RCC 7860 (cell line): Measurements from ENCODE around the gene COL18A1.
"Not testable (repeated sequence)": the region's sequence is repeated elsewhere in the genome, so short reads cannot be mapped to it uniquely, and the experiment has no call there.

ENCODE experiments used
- DNase-seq: peaks from one replicate; pipeline ENCODE4 v3.0.0-alpha.2; 2015; ENCODE audit warnings: low spot score
- FAIRE-seq: peaks from 2 replicates; lab custom pipeline; 2012; peaks lifted over from hg19 to GRCh38; lab: Jason Lieb, UNC

The COL18A1 gene

DNA sequence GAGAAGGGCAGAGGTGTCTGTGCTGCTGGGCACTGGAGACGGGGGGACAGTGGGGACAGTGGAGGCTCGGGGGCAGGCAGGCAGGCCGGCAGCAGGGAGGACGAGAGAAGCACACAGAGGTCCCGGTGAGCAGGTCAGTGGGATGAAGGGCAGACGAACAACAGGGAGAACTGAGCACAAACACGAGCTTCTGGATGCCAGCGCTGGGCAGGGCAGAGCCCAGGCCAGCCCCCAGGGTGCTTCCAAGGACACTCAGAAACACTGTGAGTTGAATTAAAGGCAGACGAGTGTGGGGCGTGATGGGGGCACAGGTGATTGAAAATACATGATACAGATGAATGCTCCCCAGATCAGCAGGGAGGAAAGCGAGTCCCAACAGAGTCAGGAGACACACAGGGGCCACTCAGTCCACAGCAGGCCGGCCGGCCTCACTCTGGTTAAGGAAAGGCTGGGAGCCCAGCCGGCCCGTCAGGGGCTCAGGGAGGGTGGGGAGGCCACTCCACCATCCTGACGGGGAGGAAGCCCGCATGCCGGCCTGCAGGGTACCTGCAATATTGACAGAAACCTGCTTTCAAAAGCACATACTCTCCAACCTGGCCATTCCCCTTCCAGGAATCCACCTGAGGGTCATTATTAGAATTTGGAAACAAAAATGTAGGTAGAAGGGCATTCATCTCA, 123.2 kb downstream of the COL18A1 start:
- FAIRE-seq (no peak), DNase-seq (no peak)

DNA sequence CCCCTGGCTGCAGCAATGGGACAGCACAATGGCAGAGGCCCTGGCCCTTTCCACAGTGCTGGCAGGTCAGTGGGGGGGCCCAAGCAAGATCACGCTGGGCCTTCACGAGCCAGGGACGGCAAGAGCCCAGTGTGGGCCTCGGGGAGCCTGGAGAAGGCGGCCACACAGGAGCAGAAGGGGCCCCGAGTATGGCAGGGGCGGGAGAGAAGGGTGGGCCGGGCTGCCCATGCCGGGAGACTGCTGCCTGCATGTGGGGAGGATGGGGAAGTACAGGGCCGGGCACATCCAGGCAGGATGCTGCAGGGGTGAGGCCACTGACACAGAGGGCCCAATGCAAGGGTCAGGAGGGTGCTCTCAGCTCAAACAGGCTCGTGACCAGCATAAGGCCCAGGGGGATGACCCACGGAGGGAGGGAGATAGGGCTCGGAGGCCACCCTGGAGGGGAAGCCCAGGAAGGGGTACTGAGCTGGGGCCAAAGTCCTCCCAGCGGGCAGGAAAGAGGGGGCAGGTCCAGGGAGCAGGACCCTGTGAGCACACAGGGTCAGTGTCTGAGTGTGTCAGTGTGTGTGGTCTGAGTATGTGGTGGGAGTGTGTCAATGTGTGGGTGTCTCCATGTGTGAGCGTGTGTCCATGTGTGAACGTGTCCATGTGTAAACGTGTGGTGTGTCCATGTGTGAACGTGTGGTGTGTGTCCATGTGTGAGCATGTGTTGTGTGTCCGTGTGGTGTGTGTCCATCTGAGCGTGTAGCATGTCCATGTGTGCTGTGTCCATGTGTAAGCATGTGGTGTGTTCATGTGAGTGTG, 124.2 kb downstream of the COL18A1 start:
- no peak for DNase-seq
- FAIRE-seq: no peak

DNA sequence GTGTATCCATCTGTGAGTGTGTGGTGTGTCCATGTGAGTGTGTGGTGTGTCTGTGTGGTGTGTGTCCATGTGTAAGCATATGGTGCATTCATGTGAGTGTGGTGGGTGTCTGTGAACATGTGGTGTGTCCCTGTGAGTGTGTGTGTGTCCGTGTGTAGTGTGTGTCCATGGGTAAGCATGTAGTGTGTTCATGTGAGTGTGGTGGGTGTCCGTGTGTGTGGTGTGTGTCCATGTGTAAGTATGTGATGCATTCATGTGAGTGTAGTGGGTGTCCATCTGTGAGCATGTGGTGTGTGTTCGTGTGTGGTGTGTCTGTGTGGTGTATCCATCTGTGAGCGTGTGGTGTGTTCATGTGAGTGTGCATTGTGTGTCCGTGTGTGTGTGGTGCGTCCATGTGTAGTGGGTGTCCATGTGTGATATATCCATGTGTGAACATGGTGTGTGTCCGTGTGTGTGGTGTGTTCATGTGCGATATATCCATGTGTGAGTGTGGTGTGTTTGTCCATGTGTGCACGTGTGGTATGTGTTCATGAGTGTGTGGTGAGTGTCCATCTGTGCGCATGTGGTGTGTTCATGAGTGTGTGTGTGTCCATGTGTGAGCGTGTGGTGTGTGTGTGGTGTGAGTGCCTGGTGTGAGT, 124.9 kb downstream of the COL18A1 start:
- FAIRE-seq (no peak), DNase-seq (no peak)

DNA sequence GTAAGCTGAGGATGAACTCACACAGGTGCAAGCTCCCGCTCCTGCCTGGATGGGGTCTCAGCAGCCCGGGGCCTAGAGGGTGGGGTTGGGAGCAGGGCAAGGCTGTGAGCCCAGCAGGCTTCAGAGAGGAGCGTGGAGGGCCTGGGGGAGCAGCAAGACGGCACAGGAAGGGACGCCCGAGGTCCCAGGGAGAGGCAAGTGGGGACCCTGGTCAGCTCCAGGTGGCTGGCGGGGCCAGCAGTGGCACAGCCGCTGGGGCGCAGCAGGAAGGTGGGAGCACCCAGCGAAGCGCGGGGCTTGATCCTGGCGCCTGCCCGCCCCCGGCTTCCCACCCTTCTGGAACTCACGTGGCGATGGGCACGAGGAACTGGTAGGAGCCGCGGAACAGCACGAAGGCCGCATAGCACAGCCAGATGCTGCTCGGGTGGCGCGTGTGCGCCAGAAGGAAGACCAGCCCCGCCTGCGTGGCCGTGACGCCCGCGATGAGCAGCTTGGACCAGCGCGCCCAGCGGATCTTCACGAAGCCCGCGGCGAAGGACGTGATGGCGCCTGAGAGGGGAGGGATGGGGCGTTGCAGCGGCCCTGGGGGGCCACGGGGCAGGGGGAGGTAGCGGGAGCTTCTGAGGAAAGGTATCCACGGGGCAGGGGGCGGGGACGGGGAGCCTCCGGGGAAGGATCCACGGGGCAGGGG, 125.6 kb downstream of the COL18A1 start:
- no peak for DNase-seq
- FAIRE-seq: no peak

DNA sequence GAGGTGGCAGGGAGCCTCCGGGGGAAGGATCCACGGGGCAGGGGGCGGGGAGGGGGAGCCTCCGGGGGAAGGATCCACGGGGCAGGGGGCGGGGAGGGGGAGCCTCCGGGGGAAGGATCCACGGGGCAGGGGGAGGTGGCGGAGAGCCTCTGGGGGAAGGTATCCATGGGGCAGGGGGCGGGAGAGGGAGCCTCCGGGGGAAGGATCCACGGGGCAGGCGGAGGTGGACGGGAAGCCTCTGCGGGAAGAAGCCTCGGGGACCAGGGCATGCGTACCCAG, 126.1 kb downstream of the COL18A1 start:
- not testable (repeated sequence) for DNase-seq, FAIRE-seq

DNA sequence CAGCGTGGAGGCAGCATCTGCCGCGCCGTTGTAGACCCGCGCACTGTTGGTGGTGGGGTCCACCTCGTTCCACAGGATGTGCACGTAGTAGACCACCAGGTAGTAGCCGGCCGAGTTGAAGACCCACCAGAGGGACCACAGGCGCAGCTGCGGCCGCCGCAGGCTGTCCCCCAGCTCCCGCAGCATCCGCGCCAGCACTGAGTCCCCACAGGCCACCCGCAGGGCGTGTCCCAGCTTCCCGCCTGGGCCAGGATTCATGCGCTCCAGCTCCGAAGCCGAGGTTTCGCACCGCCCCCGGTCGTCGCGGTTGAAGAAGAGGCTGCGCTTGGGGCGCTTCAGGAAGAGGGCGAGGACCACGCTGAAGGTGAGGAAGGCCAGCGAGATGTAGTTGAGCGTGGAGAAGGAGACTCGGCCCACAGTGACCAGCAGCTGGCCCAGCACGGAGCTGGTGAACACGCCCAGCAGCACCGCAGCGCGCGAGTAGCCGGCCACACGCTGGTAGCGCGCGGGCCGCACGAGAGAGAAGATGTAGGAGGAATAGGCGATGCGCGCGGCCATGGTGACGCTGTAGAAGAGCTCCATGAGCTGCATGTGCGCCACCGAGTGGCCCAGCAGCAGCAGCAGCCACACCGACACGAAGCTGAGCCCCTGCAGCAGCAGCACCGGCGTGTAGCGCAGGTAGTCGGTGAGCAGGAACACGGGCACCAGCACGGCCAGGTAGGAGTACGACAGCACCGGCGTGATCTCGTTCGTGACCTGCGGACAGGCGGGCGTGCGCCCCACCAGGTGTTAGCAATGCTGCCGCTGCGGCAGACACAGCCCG, 126.6 kb downstream of the COL18A1 start:
- FAIRE-seq: no peak
- no peak for DNase-seq

DNA sequence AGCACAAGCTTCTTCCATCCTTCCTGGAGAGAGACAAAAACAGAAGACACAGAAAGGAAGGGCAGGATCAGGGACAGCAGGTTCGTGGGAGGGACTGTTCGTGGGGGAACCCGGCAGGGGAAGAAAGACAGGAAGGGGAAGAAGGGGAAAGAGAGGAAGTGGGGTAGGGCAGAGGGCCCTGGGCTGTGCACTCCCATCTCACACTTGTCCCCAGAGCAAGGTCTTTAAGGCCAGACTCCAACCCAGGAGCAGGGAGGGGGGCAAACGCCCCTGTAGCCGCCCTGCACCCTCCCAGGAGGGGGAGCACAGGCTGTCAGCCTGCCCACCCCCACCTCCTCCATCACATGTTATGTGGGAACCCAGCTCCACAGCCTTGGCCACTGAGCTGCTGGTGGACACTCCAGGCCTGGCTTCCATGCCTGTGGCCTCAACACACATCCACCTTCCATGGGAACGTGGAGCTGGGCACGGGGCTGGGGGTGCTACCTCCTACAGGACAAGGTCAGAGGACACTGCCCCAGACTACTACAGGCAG, 127.9 kb downstream of the COL18A1 start:
- DNase-seq (no peak), FAIRE-seq (no peak)

DNA sequence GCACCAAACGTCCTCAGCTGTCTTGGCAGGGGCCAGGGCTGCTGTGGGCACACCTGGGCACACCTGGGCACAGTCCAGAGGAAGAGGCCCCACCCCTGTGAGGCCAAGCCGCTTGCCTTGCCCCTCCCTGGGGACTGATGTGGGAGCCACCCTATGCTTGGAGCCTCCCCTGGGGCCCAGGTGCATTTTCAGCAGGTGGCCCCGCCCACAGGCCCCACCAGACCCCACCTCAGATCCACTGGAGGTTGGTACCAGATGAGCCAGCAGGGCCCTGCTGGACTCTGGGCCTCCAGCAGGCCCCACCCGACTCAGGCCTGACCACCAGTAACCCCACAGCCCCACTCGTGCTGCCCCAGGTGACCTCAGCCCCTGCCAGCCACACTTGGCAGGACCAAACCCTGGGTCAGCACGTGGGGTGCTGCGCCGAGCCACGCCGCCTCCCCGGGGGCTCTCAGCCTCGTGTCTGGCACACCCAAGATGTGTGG, 128.4 kb downstream of the COL18A1 start:
- DNase-seq (no peak), FAIRE-seq (no peak)

DNA sequence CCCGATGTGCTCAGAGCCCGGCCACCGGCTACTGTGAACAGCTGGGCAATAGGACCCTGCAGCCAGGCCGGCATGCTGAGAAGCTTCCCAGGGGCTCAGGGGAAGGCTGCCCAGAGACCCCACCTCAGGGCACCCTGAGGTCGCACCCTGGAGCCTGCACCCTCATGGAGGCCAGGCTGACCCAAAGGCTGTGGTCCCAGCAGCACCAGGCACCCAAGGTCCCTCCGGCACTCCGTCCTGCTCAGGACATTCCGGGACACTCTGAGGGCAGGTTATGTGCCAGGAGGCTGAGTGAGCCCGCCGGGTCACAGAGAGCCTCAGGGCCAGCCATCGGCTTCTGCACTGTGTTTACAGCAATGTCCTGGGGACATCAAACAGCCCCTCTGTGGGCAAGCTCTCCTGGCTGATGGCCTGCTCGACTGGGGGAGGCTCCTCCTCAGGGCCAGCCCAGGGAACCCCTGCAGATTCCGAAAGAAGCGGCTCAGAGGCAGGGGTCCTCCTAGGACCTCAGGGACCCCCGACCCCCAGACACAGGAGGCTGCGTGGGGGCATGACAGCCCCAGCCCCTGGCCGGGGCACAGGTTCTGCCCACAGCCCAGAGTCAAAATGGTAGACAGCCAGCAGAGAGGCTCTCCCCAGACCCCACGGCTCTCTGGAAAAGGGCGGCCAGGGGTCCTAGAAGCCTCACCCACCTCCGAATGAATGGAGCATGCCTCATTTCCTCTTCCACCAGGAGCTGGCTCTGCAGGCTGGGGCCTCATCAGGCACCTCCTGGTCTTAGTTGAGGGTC, 129.1 kb downstream of the COL18A1 start:
- DNase-seq (no peak), FAIRE-seq (no peak)

DNA sequence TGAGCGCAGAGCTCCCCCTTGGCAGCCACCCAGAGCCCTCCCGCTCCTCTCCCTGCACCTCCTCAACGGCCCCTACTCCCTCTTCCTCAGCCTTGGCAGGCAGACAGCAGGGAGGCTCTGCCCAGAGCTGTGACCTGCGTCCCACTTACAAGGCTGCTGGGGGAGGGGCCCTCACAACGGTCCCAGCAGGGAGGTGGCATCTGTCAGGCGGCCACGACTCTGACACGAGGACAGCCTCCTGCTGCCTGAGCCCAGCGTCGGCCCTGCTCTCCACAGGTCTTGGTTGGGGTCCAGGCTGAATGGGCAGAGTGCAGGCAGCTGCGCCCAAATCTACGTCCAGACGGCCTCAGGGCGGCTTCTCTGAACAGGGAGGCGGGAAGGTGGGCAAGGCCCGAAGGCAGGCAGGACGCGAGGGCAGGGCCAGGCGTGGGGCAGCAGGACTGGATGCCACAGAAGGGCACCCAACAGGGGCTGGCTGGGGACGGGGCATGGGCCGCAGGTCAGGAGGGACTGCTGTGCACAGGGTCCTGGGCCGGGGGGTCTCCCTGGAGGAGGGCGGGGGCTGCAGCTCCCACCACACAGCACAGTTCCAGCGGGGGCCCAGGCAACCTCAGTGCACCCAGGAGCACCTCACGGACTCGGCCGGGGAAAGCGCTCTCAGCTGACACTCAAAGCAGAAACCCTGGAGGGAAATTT, 129.8 kb downstream of the COL18A1 start:
- FAIRE-seq (no peak), DNase-seq (no peak)

DNA sequence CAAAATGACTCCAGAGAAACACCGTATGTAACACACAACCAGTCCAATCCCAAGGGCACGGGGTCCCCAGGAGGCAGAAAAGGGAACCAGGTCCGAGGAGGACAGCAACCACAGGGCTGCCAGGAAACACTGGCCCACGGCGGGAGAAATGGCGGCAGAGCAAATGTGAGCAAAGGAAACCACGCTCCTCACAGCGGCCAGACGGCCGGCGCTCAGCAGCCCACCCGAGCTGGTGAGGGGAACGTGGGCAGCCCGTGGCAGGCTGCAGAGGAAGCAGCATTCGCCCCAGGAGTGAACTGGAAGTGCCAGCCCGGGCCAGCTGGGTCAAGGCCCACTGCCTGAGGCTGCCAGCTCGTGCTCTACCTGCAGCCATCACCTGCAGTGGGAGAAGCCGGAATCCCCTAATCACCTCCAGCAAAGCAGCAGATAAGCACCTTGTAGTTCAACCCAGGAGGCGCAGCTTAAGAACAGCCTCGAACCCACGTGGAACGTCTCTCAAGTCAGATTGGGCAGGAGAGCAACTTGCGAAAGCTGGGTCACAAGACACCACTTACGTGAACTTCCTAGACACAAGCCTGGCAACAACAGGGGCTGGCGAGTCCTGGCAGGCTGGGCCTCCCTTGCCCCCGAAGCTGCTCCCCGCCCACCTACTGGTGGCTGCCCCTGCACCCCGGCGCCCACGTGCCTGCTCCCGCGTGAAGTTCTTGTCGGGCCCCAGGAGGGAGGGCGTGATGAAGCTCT, 130.5 kb downstream of the COL18A1 start:
- no peak for DNase-seq
- no peak for FAIRE-seq

DNA sequence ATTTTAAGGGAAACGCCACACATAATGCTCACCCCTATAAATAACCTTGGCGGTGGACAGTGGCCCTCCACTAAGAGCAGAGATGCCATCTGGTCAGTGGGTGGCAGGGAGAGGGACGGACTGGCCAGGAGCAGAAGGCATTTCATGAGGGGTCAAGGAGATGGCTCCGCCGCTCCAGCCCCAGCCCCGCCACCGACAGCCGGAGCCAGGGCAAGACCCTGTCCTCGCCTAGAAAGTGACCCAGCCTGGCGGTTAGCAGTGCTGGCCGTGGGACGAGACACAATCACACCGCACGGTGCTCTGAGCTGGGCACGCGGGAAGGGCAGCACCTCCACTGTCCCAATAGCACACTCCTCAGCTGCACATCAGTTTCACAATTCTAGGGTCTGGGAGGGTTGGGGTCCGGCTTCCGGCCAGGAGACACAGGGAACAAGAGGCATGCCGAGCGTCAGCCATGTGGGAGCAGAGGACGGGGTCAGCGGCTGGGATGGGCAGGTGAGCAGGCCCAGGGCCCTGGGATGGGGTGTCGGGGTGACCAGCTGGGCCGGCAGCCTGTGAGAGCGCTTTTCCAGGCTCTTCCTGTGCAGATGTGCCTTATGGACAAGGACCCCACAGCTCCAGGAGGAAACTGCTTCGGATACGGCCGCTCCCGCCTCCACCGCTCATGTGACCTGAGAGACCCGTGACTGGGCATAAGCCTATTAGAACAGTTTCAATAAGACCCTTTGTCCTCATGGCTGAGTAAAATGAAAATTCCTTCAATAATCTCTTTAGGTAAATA, 131.5 kb downstream of the COL18A1 start:
- DNase-seq (no peak), FAIRE-seq (no peak)

DNA sequence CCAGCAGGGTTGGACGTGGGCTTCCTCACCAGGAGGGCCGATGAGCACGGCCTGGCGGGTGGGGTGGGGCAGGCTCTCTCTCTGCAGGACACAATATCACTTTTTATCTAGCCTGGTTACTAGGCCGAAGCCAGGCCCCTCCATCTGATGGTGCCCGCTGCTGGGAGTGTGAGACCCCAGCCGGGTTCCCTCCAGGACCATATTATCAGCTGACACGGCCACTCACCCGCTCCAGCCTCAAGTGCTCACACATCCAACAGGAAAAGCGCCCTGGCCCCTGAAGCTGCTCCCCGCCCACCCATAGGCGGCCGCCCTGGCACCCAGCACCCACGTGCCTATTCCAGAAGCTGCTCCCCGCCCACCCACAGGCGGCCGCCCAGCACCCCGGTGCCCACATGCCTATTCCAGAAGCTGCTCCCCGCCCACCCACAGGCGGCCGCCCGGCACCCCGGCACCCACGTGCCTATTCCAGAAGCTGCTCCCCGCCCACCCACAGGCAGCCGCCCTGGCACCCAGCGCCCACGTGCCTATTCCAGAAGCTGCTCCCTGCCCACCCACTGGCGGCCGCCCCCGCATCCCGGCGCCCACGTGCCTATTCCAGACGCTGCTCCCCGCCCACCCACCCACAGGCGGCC, 132.3 kb downstream of the COL18A1 start:
- FAIRE-seq (no peak), DNase-seq (no peak)

DNA sequence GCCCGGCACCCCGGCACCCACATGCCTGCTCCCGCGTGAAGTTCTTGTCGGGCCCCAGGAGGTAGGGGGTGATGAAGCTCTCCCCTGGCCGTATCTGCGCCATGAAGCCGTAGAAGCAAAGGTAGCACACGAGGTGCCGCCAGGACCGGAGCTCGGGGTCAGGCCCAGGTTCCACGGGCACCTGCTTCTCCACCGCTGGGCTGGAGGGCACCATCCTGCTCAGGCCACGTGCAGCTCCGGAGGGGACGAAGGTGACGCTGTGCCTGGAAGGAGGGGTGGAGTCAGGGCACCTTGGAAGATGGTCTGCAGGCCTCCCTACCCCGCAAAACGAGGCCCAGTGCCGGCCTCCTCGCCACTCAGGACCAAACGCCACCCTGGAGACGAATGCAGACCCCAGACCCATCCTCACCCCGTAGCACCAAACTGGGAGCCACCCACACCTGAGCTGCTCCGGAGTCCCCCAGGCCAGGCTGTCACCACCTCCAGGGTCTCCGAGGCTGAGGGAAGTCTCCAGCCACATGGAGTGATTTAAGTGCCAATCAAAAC, 132.9 kb downstream of the COL18A1 start:
- DNase-seq (no peak), FAIRE-seq (no peak)

DNA sequence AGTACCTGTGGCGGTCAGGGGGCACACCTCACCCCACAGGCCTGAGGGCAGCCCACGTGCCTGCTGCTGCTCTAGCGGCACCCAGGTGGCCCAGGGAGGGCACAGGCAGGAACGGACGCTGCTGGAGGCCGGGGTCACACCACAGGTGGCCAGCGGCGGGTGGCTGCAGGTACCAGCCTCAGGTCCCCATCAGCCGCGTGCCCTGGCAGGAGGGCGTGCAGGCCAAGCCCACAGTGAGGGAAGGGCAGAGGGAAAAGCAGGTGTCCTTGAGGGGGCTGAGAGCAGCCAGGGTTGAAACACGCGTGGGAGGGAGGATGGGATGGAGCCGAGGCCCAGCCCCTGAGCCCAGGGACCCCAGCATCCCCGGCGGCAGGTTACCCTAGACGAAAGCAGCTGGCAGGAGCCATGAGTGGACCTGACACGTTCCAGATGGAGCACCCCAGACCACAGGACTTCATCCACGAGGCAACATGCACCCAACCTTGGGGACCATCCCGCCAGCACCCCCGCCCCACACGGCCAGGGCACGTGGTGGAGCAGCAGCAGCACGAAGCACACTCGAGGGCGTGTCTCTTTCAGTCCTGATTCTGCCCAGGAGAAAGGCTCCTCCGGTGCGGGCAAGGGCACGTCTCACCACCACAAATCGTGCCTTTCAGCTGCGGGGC, 133.5 kb downstream of the COL18A1 start:
- no peak for FAIRE-seq

More for the DNA sequence above, 133.5 kb downstream of the COL18A1 start:
- DNase-seq: no peak
